Posterior cingulate gyrus (tissue), 11 donors: ENCODE data around the gene TFDP2.
"Not testable (repeated sequence)": the region's sequence is repeated elsewhere in the genome, so short reads cannot be mapped to it uniquely, and the experiment has no call there.

Source experiments
- DNase-seq, 10 donors: peaks; one replicate each; pipeline versions ENCODE4 v3.0.0 to v3.0.0-alpha.2; 2020 to 2021; ENCODE audit warnings: mixed read lengths in 3 of 10
- intact Hi-C: fragments of 100-400 bp; cut with DNase I; formaldehyde crosslinking; loops from one replicate; pipeline ENCODE4 v1.15.1; 2023

Gene TFDP2

GRCh38 chr3:142148792-142149672, at the start of gene TFDP2:
TFDP2 (minus strand) TSS chr3:142149544; CDS start chr3:142101749, 47,795 bp downstream.
- peak; percentile 84 to 99 (median 93) for DNase-seq
- intact Hi-C loops: loop anchor here (5.0 kb wide), 1 partner anchor 272 kb away; the partner anchor contains the start of gene ATP1B3

- DNase-seq: no peak
- intact Hi-C loops: no loop called here
Observed at GRCh38 chr3:142188846-142189245, 39.5 kb upstream of the TFDP2 start.

- intact Hi-C loops: no loop called here
- peak in 3 of 10 donors; percentile 16 to 26 (median 26) for DNase-seq
Observed at GRCh38 chr3:142180761-142181362, 31.5 kb upstream of the TFDP2 start.

- intact Hi-C loops: no loop called here
Observed at GRCh38 chr3:142175478-142175877, 26.1 kb upstream of the TFDP2 start.

GRCh38 chr3:142174559-142174958, 25.2 kb upstream of the TFDP2 start:
- intact Hi-C loops: no loop called here

More at GRCh38 chr3:142175478-142175877, 26.1 kb upstream of the TFDP2 start:
- DNase-seq: no peak

GRCh38 chr3:142168514-142168913, 19.2 kb upstream of the TFDP2 start:
- no peak for DNase-seq
- intact Hi-C loops: no loop called here

More at GRCh38 chr3:142174559-142174958, 25.2 kb upstream of the TFDP2 start:
- no peak for DNase-seq

GRCh38 chr3:142165194-142165593, 15.8 kb upstream of the TFDP2 start:
- intact Hi-C loops: no loop called here
- DNase-seq: no peak

- no peak for DNase-seq
- intact Hi-C loops: no loop called here
Observed at GRCh38 chr3:142159083-142159740, 9.9 kb upstream of the TFDP2 start.

GRCh38 chr3:142154186-142154585, 4.8 kb upstream of the TFDP2 start:
- intact Hi-C loops: no loop called here
- no peak for DNase-seq

- DNase-seq: no peak
- intact Hi-C loops: no loop called here
Observed at GRCh38 chr3:142152384-142152783, 3.0 kb upstream of the TFDP2 start.

- intact Hi-C loops: no loop called here
- no peak for DNase-seq
Observed at GRCh38 chr3:142151828-142152227, 2.5 kb upstream of the TFDP2 start.

GRCh38 chr3:142151240-142151639, 1.9 kb upstream of the TFDP2 start:
- no peak for DNase-seq
- intact Hi-C loops: no loop called here

GRCh38 chr3:142150271-142150670, 927 bp upstream of the TFDP2 start:
- intact Hi-C loops: no loop called here
- no peak for DNase-seq

- DNase-seq: no peak
- intact Hi-C loops: loop anchor here (5.0 kb wide), 1 partner anchor 272 kb away; the partner anchor contains the start of gene ATP1B3
Observed at GRCh38 chr3:142149673-142149992, 289 bp upstream of the TFDP2 start.

GRCh38 chr3:142148044-142148791, 1.1 kb downstream of the TFDP2 start:
- no peak for DNase-seq
- intact Hi-C loops: loop anchor here (5.0 kb wide), 1 partner anchor 271 kb away; the partner anchor contains the start of gene ATP1B3

GRCh38 chr3:142144587-142144986, 4.8 kb downstream of the TFDP2 start:
- DNase-seq, intact Hi-C loops: not testable (repeated sequence)

GRCh38 chr3:142140608-142141285, 8.6 kb downstream of the TFDP2 start:
- DNase-seq, intact Hi-C loops: not testable (repeated sequence)

- intact Hi-C loops, DNase-seq: not testable (repeated sequence)
Observed at GRCh38 chr3:142137089-142137488, 12.3 kb downstream of the TFDP2 start.

- no peak for DNase-seq
- intact Hi-C loops: no loop called here
Observed at GRCh38 chr3:142134799-142135325, 14.5 kb downstream of the TFDP2 start.
